Endothelial cell of umbilical vein (primary cell): ENCODE measurements around the gene RGS7. TPM values are rescaled to one million over a fixed set of nuclear protein-coding genes. Genes with fewer than 3 reads are reported as not detected.

Source experiments
- BruUV-seq: library from RNA; stranded (reverse); fragments of 400-500 nt; replicated peaks from 2 replicates; lab custom pipeline; 2021; lab: Mats Ljungman, UMichigan
- CTCF ChIA-PET: fragments of 300-600, 350-600 bp; sonication (Branson Sonifier 250); formaldehyde crosslinking; loops from one replicate; lab custom pipeline; 2021; ENCODE audit warnings: antibody characterized with exemption, inconsistent platforms; lab: Charles Lee
- POLR2A ChIA-PET: fragments of 300-600, 350-600 bp; sonication (Branson Sonifier 250); formaldehyde crosslinking; loops from one replicate; lab custom pipeline; 2021; ENCODE audit warnings: antibody characterized with exemption, inconsistent platforms; lab: Charles Lee
- DNase-seq: peaks from one replicate; pipeline ENCODE4 v3.0.0-alpha.2; 2011; ENCODE audit warnings: low read depth, low spot score
- FAIRE-seq: peaks from 2 replicates; lab custom pipeline; 2011; peaks lifted over from hg19 to GRCh38; lab: Jason Lieb, UNC
- H2AFZ ChIP-seq: 2 replicates; pipeline ENCODE4 v1.6.0; 2012; ENCODE audit warnings: low read depth, low read length, control low read depth, inconsistent platforms
- H3K27ac ChIP-seq: 2 replicates; pipeline ENCODE4 v1.5.1; 2011; ENCODE audit warnings: low read depth, mild to moderate bottlenecking, control low read depth, low read length, moderate library complexity; ENCODE audit not compliant: insufficient read depth
- H3K27me3 ChIP-seq, 2 experiments: 2 replicates each; pipeline versions ENCODE4 v1.6.0 to v1.6.1; 2011; ENCODE audit warnings: low read length in 2 of 2, mixed read lengths in 1 of 2; ENCODE audit not compliant: control insufficient read depth in 2 of 2, insufficient read depth in 2 of 2
- H3K36me3 ChIP-seq, 2 experiments: 2 replicates in 1 of 2; 3 replicates in 1 of 2; pipeline ENCODE4 v1.5.1; 2011; ENCODE audit warnings: low read length in 2 of 2, mild to moderate bottlenecking in 1 of 2, moderate library complexity in 1 of 2; ENCODE audit not compliant: control insufficient read depth in 2 of 2, insufficient read depth in 2 of 2; ENCODE audit errors: extremely low read depth in 1 of 2
- H3K4me1 ChIP-seq: 3 replicates; pipeline ENCODE4 v1.5.1; 2011; ENCODE audit warnings: mild to moderate bottlenecking, low read length; ENCODE audit not compliant: control insufficient read depth, insufficient read depth; ENCODE audit errors: extremely low read depth
- H3K4me2 ChIP-seq: 2 replicates; pipeline ENCODE4 v1.6.1; 2011; ENCODE audit warnings: low read length, control low read depth, mixed read lengths; ENCODE audit not compliant: insufficient read depth
- H3K4me3 ChIP-seq, 3 experiments: fragments of 200-600 bp in 1 of 3; sonication (generic), shearing (Covaris generic) in 1 of 3; replicated peaks in 1 of 3; 2 replicates each; pipeline ENCODE4 v1.5.1; 2011 to 2016; ENCODE audit warnings: control low read depth in 3 of 3, low read length in 3 of 3, mild to moderate bottlenecking in 2 of 3, inconsistent platforms in 1 of 3, low read depth in 1 of 3, moderate library complexity in 1 of 3; ENCODE audit not compliant: insufficient read depth in 1 of 3
- H3K79me2 ChIP-seq: 2 replicates; pipeline ENCODE4 v1.6.0; 2012; ENCODE audit warnings: low read length, inconsistent platforms; ENCODE audit not compliant: control insufficient read depth, insufficient read depth
- H3K9ac ChIP-seq: replicated peaks from 2 replicates; pipeline ENCODE3; 2011; ENCODE audit warnings: low read length, control low read depth; ENCODE audit not compliant: insufficient read depth; ENCODE audit errors: extremely low read depth
- H3K9me1 ChIP-seq: replicated peaks from 3 replicates; pipeline ENCODE4 v1.6.0; 2011; ENCODE audit warnings: mild to moderate bottlenecking, low read length; ENCODE audit not compliant: control insufficient read depth, insufficient read depth; ENCODE audit errors: extremely low read depth
- H3K9me3 ChIP-seq: replicated peaks from 2 replicates; pipeline ENCODE4 v1.5.1; 2012; ENCODE audit warnings: low read length, inconsistent platforms; ENCODE audit not compliant: control insufficient read depth, insufficient read depth
- H4K20me1 ChIP-seq: replicated peaks from 2 replicates; pipeline ENCODE3; 2011; ENCODE audit warnings: mild to moderate bottlenecking, low read length; ENCODE audit not compliant: control insufficient read depth, insufficient read depth; ENCODE audit errors: extremely low read depth
- EZH2 ChIP-seq: IDR thresholded peaks from 2 replicates; pipeline ENCODE4 v1.6.1; 2012; ENCODE audit warnings: borderline replicate concordance, low read depth, mild to moderate bottlenecking, moderate library complexity, low read length, inconsistent platforms; ENCODE audit not compliant: severe bottlenecking
- FOS ChIP-seq: IDR thresholded peaks from 2 replicates; pipeline ENCODE4 v1.6.1; 2011; ENCODE audit warnings: mild to moderate bottlenecking, low read length, moderate library complexity, borderline replicate concordance; ENCODE audit not compliant: insufficient read depth
- GATA2 ChIP-seq: IDR thresholded peaks from 2 replicates; pipeline ENCODE4 v1.7.0; 2011; ENCODE audit warnings: low read depth, mild to moderate bottlenecking, moderate library complexity, mixed read lengths, low read length; ENCODE audit not compliant: insufficient read length, insufficient read depth
- JUN ChIP-seq: IDR thresholded peaks from 2 replicates; pipeline ENCODE4 v1.6.1; 2011; ENCODE audit warnings: borderline replicate concordance, low read depth; ENCODE audit not compliant: insufficient read length, insufficient read depth
- MYC ChIP-seq: IDR thresholded peaks from one replicate; pipeline ENCODE4 v1.6.1; 2011; ENCODE audit warnings: mild to moderate bottlenecking, low read depth, low read length
- POLR2A ChIP-seq: IDR thresholded peaks from 2 replicates; pipeline ENCODE4 v1.6.1; 2012; ENCODE audit warnings: low read depth, mild to moderate bottlenecking, control low read depth, low read length
- POLR2AphosphoS5 ChIP-seq: IDR thresholded peaks from 2 replicates; pipeline ENCODE4 v1.6.1; 2012; ENCODE audit warnings: low read depth, mild to moderate bottlenecking, control low read depth, low read length, moderate library complexity; ENCODE audit not compliant: insufficient read depth
- dilution Hi-C: fragments of 300-500 bp; cut with MboI; formaldehyde crosslinking; loops from one replicate; pipeline ENCODE4 v1.15.0; 2019; ENCODE audit warnings: low sequenced_read_pairs; ENCODE audit not compliant: extremely low pct_ligation_motif_present
- intact Hi-C: fragments of 100-400 bp; cut with micrococcal nuclease; formaldehyde crosslinking; loops from one replicate; pipeline ENCODE4 v1.10.0; 2022
- polyA plus RNA-seq, 4 experiments: library from polyadenylated mRNA; depleted of rRNA in 3 of 4; stranded (reverse) in 3 of 4; unstranded in 1 of 4; fragments of >200 nt; gene quantifications; 2 replicates each; pipeline versions ENCODE4 v1.2.1 to v1.2.3, GENCODE V29; 2011 to 2012; ENCODE audit warnings: missing spikeins in 1 of 4
- total RNA-seq: library from RNA; stranded (reverse); gene quantifications from 2 replicates; pipeline ENCODE4 v1.2.3, GENCODE V29; 2021
- TF ChIP-seq, protein P1 (sequence below), 2 donors: IDR thresholded peaks; 1 replicate in 1 of 2; 2 replicates in 1 of 2; pipeline ENCODE4 v1.5.1; 2011; ENCODE audit warnings: low read length in 2 of 2, mild to moderate bottlenecking in 2 of 2, moderate library complexity in 2 of 2, control low read depth in 1 of 2, inconsistent platforms in 1 of 2, low read depth in 1 of 2; ENCODE audit not compliant: insufficient read depth in 1 of 2; ENCODE audit errors: extremely low read depth in 1 of 2
- TF ChIP-seq, protein P2 (sequence below): IDR thresholded peaks from 2 replicates; pipeline ENCODE4 v1.6.1; 2011; ENCODE audit not compliant: insufficient read depth, insufficient read length

Gene RGS7
- total and polyA plus RNA-seq, 2 donors (not counting 3 experiments of a cell fraction or from before 2014, with no cell fraction given): 0.43 to 0.44 TPM

GRCh38 chr1:241308471-241308870, 48.5 kb downstream of the RGS7 start:
- no peaks in the 10 kb centered on the region for H4K20me1 ChIP-seq
- no TSS peak for BruUV-seq
- no peak overlapping the region for H2AFZ ChIP-seq
- FAIRE-seq: no peak
- H3K27ac ChIP-seq: no peak overlapping the region
- H3K27me3 ChIP-seq: no peaks in the 10 kb centered on the region
- DNase-seq: no peak
- no peaks in the 10 kb centered on the region for H3K36me3 ChIP-seq
- H3K79me2 ChIP-seq: no peaks in the 10 kb centered on the region
- ChIA-PET POLR2A (no interaction called here), CTCF (no interaction called here)
- H3K4me3 ChIP-seq: no peak overlapping the region
- H3K9me1 ChIP-seq: no peaks in the 10 kb centered on the region
- H3K4me2 ChIP-seq: no peak overlapping the region
- dilution Hi-C loops (no loop called here), intact Hi-C loops (no loop called here)
- peaks cover 3% of the 10 kb centered on the region for H3K9me3 ChIP-seq
- H3K9ac ChIP-seq: no peak overlapping the region
- no peaks in the 10 kb centered on the region for H3K4me1 ChIP-seq
- no peak for TF ChIP-seq GATA2
- no peak for TF ChIP-seq EZH2
- no peak for TF ChIP-seq MYC
- TF ChIP-seq, protein P1, sequence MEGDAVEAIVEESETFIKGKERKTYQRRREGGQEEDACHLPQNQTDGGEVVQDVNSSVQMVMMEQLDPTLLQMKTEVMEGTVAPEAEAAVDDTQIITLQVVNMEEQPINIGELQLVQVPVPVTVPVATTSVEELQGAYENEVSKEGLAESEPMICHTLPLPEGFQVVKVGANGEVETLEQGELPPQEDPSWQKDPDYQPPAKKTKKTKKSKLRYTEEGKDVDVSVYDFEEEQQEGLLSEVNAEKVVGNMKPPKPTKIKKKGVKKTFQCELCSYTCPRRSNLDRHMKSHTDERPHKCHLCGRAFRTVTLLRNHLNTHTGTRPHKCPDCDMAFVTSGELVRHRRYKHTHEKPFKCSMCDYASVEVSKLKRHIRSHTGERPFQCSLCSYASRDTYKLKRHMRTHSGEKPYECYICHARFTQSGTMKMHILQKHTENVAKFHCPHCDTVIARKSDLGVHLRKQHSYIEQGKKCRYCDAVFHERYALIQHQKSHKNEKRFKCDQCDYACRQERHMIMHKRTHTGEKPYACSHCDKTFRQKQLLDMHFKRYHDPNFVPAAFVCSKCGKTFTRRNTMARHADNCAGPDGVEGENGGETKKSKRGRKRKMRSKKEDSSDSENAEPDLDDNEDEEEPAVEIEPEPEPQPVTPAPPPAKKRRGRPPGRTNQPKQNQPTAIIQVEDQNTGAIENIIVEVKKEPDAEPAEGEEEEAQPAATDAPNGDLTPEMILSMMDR (IDR thresholded peaks at IDR 0.05; ENCODE audit: extremely low read depth in 1 of 2, insufficient read depth in 1 of 2, low read depth in 1 of 2, low read length in 2 of 2): no peak
- TF ChIP-seq, protein P2, sequence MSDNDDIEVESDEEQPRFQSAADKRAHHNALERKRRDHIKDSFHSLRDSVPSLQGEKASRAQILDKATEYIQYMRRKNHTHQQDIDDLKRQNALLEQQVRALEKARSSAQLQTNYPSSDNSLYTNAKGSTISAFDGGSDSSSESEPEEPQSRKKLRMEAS: no peak
- TF ChIP-seq FOS: no peak
- no peak for TF ChIP-seq POLR2AphosphoS5
- no peak for TF ChIP-seq JUN
- no peak for TF ChIP-seq POLR2A
